ENCODE results near the gene CFAP73.
"Not testable (repeated sequence)": the region's sequence is repeated elsewhere in the genome, so short reads cannot be mapped to it uniquely, and the experiment has no call there.

The CFAP73 gene

DNA sequence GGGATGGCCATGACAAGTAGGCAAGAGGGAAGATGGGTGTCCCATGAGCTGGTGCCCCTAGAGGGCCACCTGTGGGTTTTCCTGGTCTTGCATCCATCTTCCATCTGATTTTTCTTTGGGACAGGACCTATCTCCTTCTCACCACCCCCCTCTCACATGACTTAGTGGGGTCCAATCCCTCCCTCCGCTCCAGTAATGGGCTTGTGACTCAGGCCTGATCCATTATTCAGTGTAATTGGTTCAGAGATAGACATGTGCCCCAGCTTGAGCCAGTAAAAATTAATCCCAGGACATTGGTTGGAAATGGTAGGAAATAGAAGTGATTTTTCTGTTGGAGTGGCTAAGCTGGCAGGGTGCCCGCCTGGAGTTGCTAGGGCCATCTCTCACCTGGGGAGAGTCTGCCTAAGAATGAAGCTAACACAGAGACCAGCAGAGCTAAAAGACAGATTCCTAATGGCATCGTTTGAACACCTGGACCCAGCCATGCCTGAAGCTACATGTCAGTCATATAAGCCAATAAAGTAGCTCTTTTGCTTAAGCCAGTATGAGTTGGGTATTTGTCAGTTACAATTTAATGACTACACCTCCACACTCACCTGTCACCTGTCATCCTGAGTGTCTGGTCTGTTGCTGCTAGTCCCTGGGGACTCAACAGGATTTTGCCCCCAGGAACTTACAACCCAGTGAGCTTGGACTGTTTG is 28.7 kb upstream of the CFAP73 start:
- no peak for DNase-seq

DNA sequence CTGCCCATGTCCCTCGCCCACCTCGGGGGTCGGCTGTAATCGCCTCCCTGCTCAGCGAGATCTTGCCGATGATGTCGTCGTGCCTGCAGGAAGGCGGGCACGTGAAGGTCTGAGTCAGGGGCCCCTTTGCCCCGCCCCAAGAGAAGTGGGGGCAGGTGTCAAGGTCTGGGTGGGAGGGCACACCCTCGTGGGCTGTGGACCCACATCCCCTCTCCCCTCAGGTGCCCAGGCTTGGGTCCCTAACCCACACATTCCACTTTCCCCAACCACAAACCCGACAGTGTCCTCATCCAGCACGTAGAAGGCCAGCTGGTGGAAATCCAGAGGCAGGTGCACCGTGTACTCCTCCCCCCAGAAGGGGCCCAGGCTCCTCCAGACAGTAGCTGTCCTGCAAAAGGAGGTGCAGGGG is 21.7 kb upstream of the CFAP73 start:
- DNase-seq = no peak

DNA sequence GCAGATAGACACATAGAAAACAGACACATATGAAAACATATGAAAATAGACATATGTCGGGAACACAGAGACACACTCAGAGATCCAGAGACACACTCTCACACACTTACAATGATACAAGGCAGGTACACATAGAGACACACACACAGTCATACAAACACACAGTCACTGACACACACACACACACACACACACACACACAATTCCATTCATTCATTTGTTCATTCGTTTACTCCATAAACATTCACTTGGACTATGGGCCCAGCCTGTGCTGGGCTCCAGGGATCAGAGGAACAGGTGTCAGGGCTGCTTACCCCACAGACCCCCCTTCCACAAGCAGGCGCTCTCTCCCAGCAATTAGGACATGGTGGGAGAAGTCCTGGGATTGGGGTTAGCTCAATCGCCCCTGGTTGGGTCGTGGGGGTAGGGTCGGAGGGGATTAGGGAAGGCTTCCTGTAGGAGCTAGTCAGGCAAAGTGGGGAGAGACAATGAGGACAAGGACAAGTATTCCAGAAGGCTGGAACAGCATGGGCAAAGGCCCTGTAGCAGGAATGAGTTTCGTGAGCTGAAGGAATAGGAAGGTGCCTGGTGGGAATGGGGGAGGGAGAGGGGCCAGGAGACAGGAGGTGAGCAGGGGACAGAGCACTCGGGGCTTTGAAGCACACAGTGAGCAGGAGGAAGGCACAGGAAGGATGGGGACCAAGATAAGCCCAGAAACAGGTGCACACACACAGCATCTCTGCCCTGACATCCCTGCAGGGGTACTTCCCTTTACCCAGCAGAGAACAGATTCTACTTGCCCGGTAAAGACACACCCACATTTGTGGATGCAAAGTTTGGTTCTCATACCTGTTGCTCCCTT is 20.5 kb upstream of the CFAP73 start:
- DNase-seq = no peak

DNA sequence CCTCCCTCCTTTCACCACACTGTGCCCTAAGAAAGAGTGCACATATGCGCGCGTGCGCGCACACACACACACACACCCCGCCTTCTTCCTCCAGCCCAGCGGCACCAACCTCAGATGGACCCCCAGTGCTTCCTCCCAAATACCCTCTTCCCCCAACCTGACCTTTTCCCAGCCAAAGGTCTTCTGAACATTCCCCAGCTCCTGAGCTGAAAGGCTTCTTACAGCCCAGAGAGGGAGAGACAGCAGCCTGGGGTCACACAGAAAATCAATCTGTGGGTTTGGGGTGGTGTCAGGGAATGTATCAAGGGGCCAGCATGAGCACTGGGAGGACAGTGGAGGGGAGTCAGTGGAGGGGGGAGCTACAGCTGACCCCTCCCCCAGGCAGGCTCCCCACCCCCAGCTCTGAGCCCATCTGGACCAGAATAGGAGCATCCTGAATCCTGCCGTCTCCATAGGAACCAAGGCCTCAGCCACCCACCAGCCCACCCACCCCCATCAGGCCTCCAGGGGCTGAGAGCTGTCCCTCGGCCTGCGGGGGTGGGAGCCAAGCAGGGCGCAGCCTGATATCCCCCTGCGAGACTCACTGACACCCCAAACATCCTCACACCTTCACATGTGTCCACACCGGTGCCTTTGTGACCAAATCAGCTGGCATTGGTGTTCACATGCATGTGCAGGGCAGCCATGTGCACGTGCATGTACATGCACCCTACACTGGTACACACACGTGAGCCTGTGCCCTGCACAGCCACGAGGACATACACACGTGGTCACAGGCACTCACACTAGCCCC is 19.7 kb upstream of the CFAP73 start:
- DNase-seq = no peak

DNA sequence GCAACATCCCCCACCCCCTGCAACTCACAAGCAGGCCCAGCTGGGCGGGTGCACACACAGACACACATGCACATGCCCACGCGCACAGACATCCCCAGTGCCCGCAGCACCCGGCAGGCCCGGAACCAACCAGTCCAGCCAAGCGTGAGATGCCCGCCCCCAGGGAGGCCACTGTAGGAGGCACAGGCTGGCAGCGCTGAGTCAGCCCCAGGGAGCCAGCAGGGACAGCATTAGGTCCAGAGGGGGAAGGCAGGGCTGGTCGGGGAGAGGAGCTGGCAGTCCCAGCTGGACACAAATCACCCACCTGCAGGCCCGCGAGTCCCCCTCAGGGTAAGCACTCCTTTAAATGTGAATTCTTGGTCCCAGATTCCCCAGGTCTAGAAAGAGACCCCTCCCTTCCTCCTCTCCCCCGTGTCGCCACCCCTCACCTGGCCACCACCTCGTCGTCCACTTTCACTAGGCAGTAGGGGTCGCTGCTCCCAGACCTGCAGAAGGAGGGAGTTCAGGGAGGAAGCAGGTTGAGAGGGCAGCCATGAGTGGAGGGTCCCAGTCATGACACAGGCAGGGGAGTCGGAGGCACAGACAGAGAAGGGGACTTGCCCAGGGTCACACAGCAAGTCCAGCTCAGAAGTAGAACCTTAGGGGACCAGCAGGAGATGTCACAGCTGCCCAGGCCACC is 18.9 kb upstream of the CFAP73 start:
- DNase-seq = no peak

DNA sequence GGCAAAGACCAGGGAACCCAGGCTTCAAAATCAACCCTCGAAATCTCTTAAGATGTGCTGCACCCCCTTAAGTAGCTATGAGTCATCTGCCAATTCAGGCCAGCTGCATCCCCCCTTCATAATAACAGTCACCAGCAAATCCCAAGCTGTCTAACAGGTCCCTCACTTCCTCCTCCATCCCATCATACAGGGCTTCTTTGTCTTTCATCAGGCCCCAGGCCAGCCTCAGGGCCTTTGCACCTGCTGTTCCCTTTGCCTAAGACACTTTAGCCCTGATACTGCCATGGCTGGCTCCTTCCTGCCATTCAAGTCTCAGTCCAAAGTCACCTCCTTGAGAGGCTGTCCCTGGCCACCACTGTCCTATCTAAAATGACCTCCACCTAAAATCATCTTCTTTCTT is 18.0 kb upstream of the CFAP73 start:
- no peak for DNase-seq

DNA sequence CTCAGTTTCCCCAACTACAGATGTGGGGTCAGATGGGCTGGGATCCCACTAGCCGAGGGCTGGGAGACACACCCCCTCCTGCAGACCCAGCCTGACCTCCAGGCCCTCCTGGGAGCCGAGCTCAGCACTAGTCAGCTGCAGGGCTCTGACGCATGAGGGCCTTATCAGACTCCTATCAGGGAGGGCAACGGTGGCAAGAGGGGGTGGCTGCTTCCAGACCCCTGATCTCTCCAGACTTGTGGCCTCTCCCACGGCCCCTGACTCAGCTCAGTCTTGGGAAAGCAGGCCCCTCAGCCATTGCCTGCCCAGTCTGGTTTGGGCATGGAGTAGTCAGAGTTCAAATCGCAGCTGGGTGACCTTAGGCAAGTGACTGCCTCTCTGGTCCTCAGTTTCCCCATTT is 16.5 kb upstream of the CFAP73 start:
- no peak for DNase-seq

DNA sequence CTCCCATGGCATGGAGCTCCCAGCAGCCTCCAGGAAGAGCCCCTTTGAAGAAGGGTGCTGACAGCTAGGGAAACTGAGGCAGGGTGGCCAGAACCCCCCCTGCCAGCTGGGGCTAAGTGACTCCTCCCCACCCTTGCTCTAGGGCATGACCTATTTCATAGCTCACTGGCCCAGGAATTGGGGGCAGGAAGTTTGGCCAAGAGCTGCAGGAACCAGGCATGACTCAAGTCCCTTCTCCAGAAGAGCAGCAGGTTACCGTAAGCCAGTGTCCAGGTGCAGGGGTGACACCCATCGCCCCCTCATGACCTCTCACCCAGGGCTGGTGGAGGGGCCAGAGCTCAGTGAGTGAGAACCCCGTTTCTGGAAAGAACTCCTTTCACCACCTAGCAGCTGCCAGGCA is 15.9 kb upstream of the CFAP73 start:
- DNase-seq = no peak

DNA sequence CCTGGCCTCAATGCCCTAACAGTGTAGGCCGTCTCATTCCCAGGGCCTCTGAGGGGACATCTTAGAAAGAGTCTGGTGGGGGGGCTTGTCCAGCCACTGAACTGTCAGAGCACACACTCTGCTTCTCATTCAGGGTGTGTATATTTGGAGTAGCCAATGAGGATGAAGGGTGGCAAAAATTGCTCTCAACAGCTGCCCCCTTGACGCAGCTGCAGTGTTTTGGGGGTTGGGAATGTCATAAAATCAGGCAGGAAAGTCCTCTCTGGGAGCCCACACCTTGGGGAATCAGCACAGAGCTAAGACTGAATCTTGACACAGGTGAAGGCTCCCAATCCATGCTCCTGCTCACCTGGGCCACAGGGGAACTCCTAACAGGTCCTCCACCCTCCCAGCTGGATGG is 15.5 kb upstream of the CFAP73 start:
- no peak for DNase-seq

DNA sequence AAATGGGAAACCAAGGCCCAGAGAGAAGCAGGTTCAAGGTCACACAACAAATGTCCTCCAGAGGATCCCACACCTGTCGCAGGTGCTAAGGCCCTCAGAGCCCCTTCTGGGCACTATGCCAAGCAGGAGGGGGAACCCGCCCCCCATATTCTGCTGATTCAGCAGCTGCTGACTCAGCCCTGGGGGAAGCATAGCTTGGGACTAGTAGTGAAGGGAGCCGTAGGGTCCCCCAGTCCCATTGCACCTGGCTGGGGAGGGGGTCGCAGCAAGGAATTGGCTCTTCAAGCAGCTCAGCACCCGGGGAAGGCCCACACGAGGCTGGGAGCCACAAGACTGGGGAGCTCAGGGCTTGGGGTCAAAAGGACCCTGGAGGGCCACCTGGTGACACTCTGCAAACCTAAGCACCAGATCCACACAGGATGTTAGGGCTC is 15.0 kb upstream of the CFAP73 start:
- DNase-seq = no peak

DNA sequence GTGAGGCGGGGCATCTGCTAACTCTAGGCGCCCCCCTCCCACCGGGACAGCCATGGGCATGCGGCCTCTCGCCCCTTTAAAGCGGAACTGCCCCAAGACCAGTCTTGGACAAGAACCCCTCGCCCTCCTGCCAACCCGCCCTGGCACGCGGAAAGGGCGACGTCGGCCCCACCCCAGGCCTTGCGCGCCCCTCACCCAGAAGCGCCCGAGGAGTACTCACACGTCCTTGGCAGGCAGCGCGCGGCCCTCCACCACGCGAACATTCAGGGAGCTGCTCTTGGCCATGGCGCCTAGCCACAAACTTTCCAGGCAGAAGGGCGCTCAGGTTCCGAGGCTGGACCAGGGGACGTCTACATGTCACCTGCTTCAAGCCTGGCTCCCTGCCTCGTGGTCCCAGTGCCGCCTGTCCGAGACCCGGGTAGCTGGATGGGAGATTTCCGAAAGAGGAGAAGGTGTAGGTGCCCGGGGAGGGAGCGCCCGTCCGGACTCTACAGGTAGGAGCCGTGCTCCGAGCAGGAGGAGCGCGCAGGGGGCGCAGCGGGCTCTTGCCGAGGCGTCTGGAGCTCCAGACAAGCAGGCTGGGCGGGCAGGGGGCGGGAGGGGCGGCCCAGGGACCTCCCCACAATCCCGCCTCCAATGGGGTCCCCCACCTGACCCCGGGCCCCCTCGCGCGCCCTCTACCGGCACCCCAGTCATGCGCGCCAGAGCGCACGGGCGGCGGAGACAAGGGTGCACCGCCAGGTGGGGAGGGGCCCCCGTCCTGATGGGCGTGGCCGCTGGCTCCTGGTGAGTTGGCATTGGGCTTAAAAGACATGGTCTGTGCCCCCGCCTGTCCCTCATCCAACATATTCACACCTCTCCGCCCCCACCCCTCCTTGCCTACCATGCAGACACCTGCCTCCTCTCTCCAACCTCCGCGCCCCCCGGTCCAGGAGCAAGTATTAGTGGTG is 14.1 kb upstream of the CFAP73 start, which contains the start of gene RASAL1:
Gene RASAL1, minus strand, starts transcription at position 584 of the 950 bp plus-strand sequence. Its CDS starts 299 bp downstream, at position 285.
- DNase-seq = peak; percentile 64 to 82 (median 80)

DNA sequence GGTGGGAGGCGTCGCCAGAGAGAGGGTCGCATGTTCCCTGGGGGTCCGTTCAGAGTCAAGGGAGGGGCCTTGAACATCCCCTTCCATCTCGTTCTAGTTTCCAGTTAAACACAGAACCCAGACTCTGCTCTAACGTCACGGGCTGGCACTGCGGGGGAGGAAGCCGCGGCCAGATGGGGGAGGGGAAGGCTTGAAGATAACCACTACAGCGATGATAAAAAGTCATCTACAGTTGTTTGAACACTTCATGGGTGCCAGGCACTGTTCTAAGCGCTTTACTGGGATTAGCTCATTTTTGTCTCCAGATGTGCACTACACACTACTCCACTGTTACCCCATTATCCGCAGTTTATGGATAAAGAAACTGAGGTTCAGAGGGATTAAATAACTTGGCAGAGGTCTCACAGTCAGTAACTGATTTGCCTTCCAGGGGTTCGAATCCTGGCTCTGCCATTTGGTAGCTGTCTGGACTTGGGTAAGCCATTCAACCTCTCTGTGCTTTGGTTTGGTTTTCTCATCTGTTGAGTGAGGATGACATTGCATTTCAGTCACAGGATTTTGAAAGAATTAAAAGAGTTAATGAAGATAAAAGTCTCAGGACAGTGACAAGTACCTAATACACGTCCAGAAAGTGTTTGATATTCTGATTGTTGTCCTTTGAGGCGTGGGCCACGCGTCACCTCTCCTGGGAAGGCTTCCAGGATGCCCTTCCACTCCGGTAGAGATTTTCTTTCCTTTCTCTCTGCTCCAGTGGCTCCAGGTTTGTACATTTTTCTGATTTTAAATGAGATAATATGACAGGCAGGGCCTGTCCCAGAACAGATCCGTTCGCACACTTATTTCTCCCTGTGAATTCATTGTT is 13.2 kb upstream of the CFAP73 start:
- DNase-seq = peak; percentile 50 to 73 (median 66)

DNA sequence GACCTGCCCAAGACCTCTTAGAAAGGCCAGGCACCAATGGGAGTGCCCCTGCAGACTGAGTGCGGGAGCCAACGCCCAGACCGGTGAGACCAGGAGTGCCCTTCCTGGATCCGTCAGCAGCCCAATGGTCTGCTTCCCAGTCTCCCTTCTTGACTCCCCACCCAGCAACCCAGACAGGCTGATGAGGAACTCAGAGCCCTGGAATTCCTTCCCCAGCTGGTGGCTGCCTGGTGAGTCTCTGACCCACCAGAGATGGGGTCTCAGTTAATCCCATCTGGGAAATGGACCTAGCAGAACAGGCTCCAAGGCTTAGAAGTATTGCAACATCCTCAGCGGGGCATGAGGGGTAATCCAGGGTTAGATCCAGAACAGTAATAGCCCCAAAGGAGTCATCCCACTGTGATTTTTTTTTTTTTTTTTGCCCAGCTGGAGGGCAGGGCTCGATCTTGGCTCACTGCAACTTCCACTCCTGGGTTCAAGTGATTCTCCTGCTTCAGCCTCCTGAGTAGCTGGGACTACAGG is 12.5 kb upstream of the CFAP73 start:
- DNase-seq = no peak

DNA sequence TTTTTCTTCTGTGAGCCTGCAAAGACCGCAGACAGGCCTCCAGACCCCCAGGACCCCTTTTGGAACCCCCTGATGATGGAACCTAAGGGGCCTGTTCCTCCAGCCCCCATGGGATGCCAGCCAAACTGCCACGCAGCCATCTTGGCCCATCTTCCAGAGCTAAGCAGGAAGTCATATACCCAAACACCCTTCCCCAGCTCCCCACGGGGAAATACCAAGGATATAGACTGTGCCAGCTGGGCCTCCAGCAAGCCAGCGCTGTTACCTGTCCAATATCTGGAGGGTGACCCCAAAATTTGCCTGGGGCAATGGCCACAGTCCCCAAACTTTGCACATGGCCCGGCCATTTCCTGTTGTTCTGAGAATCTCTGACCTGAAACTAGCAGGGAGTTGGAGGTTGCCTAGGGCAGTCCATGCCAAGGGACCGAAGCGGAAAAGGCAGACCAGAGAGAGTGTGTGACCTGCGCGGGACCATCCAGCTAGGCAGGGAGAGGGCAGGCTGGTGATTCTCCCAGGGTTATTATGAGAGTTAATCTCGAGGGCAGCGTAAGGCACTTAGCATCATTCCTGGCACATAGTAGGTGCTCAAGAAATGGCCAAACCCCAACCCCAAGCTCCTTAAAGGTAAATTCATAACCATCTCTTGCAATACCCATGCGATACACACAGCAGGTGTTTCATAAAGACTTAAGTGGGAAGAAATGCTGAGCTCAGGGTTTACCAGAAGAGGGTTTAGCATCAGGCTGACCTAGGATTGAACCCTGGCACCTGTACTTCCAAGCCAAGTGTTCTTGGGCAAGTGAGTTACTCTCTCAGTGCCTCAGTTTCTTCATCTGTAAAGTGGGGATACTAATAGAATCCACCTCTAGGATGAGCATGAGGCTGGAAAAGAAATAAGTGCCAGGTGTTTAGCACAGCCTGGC is 11.4 kb upstream of the CFAP73 start:
- DNase-seq = no peak

DNA sequence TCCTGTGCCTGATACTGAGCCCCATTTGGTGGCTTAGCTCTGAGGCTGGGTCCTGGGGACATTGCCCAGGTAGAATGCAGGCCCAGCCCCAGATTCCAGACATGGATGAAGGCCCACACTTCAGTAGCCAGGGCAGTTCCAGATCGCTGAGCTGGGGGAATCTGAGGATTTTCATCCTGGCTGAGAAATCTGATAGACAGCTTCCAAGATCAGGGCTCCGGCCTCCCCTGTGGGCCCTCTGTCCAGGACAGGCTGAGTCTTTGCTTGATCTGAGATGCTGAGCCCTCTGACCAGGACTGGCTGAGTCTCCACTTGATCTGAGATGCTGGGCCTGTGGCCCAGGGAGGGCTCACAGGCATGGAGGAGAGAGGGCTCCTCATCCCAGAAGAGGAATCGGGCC is 10.7 kb upstream of the CFAP73 start:
- DNase-seq = no peak

DNA sequence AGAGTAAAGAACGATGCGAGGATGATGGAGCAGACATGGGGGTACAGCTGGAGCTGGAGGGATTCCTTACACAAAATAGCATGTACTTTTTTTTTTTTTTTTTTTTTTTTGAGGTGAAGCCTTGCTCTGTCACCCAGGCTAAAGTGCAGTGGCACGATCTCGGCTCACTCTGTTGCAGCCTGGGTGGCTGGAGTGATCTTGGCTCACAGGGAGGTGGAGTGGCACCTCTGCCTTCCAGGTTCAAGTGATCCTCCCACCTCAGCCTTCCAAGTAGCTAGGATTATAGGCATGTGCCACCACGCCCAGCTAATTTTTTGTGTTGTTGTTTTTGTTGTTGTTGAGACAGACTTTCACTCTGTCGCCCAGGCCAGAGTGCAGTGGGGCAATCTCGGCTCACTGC is 8.8 kb upstream of the CFAP73 start:
- no peak for DNase-seq

DNA sequence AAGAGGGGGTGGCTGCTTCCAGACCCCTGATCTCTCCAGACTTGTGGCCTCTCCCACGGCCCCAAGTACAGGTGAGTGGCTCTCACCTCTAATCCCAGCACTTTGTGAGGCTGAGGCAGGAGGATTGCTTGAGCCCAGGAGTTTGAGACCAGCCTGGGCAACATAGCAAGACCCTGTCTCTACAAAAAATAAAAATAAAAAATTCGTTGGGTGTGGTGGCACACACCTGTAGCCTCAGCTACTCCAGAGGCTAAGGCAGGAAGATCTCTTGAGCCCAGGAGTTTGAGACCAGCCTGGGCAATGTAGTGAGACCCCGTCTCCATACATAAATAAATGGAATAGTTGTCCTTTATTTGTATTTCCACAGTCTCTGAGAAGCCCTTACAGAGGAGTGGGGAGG is 7.8 kb upstream of the CFAP73 start:
- not testable (repeated sequence) for DNase-seq

DNA sequence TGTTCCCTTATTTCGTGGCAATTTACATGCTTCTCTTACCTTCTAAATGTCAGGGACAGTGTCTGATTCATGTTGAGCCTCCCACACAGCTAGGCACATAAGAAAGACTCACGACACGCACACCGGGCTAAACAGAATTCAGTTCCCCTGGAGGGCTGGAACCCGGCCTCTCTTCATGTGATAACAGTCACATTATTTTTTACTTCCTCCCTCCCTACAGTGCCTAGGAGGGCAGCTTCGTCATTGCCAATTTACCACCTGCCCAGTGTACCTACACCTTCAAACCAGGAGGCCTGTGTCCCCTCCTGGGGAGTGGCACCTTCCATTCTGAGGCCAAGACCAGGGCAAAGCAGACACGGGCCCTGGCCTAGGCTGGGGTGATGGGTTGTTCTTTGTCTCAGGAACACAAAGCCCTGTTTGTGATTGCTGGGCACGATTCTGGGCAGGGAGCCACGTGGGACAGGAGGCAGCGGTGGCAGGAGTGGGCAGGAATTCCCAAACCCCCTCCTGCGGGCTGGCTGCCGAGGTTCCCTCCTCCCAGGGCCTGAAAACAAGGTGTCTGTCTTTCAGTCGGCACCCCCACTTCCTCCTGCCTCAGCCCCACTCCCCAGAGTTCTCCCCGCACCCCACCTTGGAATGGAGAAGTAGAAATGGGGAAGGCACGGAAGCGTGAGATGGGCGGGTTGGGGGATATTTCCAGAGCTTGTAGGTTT is 7.2 kb upstream of the CFAP73 start:
- DNase-seq = no peak
